Activated CD4-positive, alpha-beta T cell treated with anti-CD3 and anti-CD28 coated beads, Interleukin-2, amount 50 U/mL, for 24 hours (primary cell): ENCODE results near the gene WDR27.
"Not testable (repeated sequence)": the region's sequence is repeated elsewhere in the genome, so short reads cannot be mapped to it uniquely, and the experiment has no call there.

ENCODE experiments used
- DNase-seq, 2 donors: peaks; one replicate each; pipeline ENCODE4 v3.0.0-alpha.2; 2020; ENCODE audit warnings: low read depth in 1 of 2, low spot score in 1 of 2

WDR27 gene

GRCh38 chr6:169618526-169619490 lies 83.0 kb downstream of the WDR27 start:
- no peak for DNase-seq

GRCh38 chr6:169617562-169617961 lies 84.3 kb downstream of the WDR27 start:
- DNase-seq: no peak

- not testable (repeated sequence) for DNase-seq
Observed at GRCh38 chr6:169608609-169609008, 93.2 kb downstream of the WDR27 start.

- no peak for DNase-seq
Observed at GRCh38 chr6:169604076-169604475, 97.8 kb downstream of the WDR27 start.

- DNase-seq: not testable (repeated sequence)
Observed at GRCh38 chr6:169601129-169601528, 100.7 kb downstream of the WDR27 start.

- no peak for DNase-seq
Observed at GRCh38 chr6:169592558-169592957, 109.3 kb downstream of the WDR27 start.

- DNase-seq: no peak
Observed at GRCh38 chr6:169591616-169592015, 110.2 kb downstream of the WDR27 start.

- no peak for DNase-seq
Observed at GRCh38 chr6:169590376-169590939, 111.4 kb downstream of the WDR27 start.

- DNase-seq: no peak
Observed at GRCh38 chr6:169589699-169590257, 112.1 kb downstream of the WDR27 start.

- DNase-seq: no peak
Observed at GRCh38 chr6:169589293-169589692, 112.5 kb downstream of the WDR27 start.

GRCh38 chr6:169587975-169588374 lies 113.9 kb downstream of the WDR27 start:
- DNase-seq: no peak

GRCh38 chr6:169583886-169584541 lies 117.8 kb downstream of the WDR27 start:
- DNase-seq: no peak

GRCh38 chr6:169579407-169580111 lies 122.3 kb downstream of the WDR27 start:
- no peak for DNase-seq

- DNase-seq: no peak
Observed at GRCh38 chr6:169577974-169578373, 123.9 kb downstream of the WDR27 start.

GRCh38 chr6:169577236-169577635 lies 124.6 kb downstream of the WDR27 start:
- DNase-seq: no peak

- DNase-seq: no peak
Observed at GRCh38 chr6:169575821-169576220, 126.0 kb downstream of the WDR27 start.

GRCh38 chr6:169575365-169575764 lies 126.5 kb downstream of the WDR27 start:
- DNase-seq: no peak

- no peak for DNase-seq
Observed at GRCh38 chr6:169574420-169574819, 127.4 kb downstream of the WDR27 start.

GRCh38 chr6:169573883-169574282 lies 127.9 kb downstream of the WDR27 start:
- DNase-seq: no peak

- no peak for DNase-seq
Observed at GRCh38 chr6:169571123-169571962, 130.5 kb downstream of the WDR27 start.
